HG02798 (cell line): ENCODE results near the gene MT4.

ENCODE experiments used
- ATAC-seq: cut with Tn5 transposase; IDR thresholded peaks from one replicate; pipeline ENCODE4 v1.9.1; 2021; ENCODE audit warnings: mild to moderate bottlenecking; ENCODE audit not compliant: unreplicated experiment, poor library complexity

Gene MT4

DNA sequence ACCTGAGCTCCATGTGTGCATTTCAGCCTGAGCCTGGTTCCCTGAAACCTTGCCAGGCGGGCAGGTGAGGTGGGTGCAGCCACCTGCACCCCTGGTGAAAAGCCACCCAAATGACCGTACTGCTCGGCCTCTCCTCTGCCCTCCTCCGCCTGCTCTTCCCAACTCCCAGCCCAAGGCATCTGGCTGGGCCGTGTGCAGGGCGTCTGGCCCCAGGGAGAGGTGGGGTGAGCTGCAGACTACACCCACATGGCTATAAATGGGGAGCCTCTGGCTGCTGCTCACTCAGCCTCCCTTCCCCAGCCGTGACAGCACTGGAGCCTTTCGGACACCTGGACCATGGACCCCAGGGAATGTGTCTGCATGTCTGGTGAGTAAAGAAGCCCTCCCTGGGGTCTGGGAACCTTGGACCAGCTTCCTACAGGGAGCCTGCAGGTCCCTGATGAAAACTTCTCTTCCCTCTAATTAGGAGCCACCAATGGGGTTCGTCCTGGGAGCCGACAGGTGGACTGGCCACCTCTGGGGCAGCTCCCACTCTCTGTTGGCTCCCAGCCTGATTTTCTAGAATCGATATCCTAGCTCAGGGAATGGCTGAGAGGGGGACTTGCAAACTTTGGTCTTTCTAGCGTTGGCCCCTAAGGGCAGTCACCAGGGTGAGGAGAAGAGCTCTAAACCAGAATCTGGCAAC lies at the start of gene MT4:
Gene MT4 (plus strand): TSS at position 281 of the 685 bp plus-strand sequence. CDS start 56 bp downstream, at position 337.
- ATAC-seq: no peak

DNA sequence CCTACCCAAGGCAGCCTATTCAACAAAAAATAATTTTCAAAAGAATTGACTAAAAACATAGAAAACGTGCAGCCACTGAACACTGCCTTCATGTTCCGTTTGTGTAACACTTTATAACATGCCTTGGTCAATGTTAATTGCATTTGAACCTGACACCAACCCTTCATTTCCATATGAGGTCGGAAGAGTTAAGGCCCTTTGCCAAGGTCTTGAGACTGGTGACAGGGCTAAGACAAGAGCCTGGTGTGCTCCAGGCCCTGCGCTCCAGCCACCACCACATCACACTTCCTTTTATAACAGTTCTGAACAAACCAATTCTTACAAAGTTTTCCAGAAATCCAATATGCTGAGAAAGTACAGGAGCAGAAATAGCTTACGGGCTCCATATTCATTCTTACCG lies 49.2 kb upstream of the MT4 start:
- no peak for ATAC-seq

DNA sequence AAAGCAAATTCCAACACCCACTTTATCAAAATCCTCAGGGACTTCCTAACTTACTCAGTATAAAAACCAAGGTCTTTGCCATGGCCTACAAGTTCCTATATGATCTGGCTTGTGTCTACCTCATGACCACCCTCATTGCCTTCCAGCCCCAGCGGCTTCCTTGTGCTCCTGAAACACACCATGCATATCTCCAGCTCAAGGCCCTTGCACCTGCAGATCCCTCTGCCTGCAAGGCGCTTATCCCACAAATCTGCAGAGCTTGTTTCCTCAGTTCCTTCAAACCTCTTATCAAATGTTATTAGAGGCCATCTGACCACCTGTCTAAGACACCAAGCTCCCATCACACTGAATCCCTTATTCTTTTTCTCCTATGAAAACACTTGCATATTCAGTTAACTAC lies 47.7 kb upstream of the MT4 start:
- no peak for ATAC-seq

DNA sequence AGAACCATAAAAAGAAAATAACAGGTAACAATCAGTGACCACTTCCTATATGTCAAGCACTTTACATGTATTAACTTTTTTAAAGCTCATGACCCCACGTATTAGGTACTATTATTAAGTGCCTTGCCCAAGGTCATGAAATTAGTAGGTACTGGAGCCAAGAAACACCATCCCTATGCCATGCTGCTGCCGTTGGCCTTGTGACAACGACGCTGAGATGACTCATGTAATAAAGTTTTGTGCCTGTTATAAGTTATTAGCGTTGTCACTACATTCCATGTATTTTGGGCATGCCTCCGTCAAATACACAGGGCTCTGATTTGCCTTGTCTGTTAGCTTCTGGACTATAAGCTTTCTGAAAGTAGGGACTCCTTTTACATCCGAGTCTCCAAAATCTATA lies 46.4 kb upstream of the MT4 start:
- no peak for ATAC-seq

DNA sequence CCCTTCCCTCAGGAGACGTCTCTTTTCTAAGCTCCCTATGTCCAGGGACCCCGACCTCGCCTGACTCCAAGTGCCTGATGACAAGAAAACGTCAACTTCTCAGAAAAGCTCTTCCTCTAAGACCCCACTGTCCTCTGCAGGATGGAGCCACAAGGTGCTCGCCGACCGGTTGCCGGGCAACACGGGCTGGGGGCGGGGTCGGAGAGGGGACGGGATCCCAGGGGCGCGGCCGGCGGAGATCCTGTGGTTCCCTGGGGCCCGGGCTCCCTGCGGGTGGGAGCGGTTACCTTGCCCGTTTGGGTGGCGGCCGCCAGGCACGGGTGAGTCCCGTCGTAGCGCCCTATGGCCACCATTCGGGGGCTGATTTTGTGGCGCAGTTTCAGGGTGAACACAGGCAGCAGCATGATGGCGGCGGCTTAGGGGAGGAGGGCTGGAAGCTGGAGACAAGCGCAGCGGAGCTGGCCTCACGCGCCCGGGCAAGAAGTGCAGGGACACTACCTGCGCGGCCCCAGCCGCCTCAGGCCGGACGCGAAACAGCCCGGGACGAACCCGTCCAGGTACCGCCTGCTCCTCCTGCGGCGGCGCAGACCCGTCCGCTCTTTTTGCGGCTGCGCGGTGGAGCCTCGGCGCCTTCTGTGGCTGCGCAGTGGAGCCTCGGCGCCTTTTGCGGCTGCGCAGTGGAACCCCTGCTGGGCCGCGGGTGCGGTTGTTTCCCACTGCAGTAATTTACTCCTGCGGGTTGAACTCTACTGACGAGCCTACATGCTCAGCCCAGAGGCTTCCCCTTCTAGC lies 45.2 kb upstream of the MT4 start, which contains the start of gene BBS2:
Gene BBS2 (minus strand): TSS at position 566 of the 792 bp plus-strand sequence. CDS start 162 bp downstream, at position 404.
- ATAC-seq: peak; percentile 92

DNA sequence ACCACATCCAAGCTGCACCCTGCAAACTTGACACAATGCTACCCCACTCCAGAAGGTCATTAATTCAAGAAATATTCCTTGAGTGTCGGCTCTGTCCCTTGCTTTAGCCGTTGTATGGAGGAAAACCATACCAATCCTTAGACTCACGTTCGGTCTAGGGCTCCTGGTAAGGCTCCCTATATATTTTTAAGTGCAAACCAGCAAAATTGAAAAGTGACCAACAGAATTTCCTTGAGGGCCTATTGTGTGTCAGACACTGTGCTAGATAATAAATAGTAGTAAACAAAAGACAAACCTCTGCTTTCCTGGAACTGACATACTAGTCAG lies 44.7 kb upstream of the MT4 start:
- no peak for ATAC-seq

DNA sequence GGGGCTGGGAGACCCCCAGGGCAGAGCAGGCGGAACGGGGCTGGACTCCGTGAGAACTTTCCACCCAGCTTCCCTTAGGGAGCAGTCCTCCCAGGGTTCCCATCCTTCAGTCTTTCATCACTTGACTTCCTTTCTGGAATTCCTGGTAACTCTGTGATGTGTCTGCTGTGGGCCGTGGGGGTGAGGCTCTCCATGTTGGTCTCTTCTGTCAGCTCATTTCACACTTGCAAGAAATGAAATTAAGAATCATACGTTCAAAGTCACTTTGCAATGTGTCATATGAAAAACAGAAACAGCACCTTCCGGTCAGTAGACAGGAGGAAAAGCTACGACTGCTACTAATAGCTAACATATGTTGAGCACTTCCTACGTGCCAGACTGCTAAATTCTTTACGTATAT lies 39.6 kb upstream of the MT4 start:
- ATAC-seq: no peak

DNA sequence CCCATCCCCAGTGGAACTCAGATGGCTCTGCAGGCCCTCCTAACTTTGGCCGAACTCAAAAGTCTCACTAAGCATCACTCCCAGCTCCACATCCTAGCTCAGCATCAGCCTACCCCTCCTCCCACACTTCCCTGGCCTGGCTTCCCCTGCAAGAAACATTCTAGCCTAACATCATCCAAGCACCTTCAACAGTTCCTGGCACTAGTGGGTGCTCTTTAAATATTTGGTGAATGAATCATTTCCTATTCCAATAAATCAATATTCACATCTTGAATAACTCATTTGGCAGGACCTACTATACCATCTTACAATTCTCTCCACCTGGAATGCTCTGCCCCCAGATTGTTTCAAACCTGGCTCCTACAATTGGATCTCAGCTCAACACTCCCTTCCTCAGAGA lies 34.0 kb upstream of the MT4 start:
- no peak for ATAC-seq

DNA sequence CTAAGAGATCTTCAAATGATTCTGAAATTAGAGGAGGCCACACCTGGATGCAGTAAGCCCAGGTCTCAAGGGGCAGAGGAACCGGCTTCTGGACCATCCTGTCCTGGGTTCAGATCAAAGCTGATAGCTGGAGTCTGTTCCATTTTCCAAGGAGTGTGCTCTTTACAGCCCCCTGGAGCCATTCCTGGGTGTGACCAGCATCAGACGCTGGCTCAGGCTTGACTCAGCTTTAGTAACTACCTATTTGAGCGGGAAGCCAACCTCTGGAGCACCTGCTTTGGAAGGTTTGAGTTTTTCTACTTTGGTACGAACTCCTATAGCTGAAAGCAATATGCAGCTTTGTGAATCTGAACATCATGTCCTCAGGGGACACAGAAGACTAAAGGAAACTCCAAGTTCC lies 32.2 kb upstream of the MT4 start:
- ATAC-seq: no peak

DNA sequence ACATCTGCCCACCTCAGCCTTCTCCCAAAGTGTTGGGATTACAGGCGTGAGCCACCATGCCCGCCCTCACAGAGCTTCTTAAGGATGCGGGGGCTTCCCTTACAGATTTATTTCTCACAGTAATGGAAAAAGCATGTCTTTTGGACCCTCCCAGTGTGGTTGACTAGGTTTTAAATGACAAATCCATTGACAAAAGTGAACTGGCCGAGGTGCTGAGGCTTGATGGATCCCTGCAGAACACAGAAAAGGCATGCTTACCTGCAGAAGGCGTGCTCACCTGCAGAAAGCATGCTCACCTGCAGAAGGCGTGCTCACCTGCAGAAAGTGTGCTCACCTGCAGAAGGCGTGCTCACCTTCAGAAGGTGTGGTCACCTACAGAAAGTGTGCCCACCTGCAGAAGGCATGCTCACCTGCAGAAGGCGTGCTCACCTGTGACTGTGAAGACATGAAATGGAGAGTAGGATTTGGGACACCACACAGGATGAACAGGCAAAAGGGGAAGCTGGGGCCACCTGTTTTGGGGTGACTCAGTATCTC lies 30.0 kb upstream of the MT4 start:
- no peak for ATAC-seq

DNA sequence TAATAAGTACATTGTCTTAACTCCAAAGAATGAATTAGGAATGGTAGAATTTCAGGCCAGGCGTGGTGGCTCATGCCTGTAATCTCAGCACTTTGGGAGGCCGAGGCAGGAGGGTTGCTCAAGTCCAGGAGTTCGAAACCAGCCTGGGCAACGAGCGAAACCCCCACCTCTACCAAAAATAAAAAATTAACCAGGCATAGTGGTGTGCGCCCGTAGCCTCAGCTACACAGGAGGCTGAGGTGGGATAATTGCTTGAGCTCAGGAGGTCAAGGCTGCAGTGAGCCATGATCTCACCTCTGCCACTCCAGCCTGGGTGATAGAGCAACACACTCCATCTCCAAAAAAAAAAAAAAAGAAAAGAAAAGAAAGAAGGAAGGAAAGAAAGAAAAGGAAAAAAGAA lies 26.5 kb upstream of the MT4 start:
- ATAC-seq: no peak

DNA sequence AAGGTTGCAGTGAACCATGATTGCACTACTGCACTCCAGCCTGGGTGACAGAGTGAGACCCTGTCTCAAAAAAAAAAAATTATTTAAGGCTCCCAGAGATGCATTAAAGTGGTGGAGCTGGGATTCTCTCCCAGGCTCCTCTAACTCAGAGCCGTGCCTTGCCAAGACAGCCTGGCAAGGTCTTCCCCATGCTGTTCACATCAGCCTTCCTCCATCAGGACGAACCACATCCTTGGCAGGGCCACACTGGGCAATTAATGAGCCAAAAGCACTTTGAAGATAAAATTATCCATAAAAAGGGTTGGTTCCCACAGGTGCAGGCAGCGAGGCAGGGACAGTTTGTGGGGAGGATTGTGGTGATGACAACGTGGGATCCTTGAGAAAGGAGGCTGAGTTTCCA lies 25.2 kb upstream of the MT4 start:
- ATAC-seq: no peak

DNA sequence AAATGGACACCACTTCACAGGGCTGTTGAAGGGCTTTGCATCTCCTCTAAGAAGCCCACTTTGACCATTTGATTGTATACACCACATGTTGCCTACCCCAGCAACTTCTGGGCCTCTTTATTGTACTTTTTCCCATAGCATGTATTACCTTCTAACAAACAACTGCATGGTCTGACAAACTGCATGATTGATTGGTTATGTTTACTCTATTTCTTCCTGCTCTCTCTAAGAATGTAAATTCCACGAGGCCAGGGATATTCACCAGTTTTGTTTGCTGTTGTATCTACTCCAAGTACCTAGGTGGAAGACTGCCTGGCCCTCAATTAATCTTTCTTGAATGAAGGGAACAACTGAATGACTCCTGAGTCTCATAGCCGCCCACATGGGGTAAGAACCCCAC lies 22.8 kb upstream of the MT4 start:
- ATAC-seq: no peak

DNA sequence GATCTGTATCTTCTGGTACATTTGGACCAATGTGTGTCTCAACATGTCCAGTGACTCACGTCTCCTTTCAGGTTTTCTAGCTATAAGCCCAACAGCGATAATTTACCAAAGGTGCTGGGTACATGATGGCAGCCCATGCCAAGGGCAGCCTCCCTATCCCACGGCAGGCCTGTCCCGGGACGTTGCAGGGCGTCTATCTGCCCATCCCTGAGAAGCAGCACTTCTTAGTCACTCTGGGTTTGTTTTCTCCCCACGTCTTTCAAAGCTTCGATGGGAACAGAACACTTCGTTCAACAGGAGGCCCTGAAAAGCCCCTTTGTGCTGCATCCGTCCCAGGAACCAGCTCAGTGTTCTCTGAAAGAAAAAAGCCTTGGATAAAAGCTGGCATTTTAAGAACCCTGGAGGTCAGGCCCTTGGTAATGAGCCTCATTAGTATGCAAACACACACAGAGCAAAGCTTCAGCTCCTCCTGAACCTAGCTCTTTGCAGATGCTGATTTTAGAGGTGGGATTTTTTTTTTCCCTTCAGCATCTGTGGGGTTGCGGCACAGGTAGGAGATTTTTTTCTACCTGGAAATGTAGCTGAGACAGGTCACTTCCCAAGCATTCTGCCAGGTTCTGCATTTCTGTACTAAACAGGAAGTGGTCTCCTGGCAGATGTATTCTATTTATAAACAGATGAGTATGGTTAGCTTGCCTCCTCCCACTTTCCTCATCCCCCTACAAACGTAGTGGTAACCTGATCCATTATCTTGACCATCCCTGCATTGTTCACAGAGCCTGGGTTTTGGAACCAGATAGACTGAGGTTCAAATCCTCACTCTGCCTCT lies 17.5 kb upstream of the MT4 start:
- ATAC-seq: no peak

DNA sequence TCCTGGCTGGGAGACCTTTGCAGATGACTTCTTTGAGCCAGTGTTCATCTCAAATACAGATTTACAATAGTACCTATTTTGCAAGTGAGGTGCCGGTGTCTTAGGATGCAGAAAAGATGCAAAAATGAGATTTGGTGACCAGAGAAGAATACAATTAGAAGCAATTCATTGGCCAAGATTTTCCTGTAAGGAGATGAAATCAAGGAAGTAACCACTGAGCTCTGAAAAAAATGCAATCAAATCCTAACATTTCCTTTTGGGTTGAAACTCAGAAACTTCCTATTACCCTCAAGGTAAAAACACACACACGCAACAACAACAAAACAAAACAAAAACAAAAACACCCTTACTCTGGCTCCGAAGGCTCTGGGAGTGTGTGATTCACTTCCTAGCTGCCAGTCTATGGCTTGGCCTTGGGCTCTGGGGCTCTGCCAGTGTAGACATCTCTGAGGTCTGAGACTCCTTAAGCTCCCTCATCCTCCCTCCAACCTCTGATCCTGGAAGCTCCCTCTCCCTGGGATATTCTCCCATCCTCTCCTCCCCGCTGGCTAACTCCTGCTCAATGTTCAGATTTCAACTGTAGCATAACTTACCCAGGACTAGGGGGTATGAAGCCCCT lies 16.8 kb upstream of the MT4 start:
- no peak for ATAC-seq

DNA sequence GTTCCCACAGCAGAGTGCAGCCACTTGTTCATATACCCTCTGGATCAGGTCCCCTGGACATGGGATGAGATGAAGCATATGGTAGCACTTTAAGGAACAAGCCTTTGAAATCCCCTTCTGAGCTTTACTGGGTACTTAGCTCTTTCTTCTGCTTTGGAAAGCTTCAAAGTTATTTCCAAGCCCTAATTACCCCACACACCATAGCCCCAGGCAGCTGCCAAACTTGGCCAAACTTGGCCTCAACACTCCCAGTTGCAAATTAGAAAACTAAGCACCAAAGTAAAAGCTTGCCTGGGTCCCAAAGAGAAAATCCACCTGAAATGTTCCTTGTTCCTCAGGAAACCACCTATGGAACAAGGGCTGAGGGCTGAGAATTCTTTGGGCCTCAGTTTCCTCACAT lies 15.7 kb upstream of the MT4 start:
- ATAC-seq: no peak

DNA sequence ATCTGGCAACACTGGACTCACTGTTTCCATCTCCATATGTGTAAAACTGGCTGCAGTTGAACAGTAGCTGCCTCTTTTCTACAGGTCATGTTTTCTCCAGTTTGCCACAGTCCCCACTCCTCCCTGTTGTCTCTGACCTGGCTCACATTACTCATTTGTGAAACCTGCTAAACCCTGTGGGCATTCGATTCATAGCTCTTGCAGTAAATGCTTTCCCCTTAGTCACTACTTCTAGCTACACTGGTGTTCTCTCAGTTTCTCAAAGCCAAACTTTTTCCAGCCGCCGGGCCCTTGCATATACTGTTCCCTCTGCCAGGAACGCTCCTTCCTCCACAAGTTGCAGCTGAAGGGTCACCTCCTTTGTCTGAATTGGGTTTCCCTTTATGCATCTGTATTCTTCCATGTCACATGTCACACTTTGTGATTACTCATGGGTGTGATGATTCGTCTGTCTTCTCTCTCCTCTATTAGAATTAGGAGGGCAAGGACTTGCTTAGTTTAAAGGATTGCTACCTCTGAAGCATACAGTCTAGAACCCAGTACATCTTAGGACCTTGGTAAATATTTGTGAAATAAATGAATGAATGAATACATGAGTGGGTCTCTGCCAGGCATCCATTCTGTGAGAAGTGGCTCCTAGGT lies 15.0 kb upstream of the MT4 start:
- ATAC-seq: no peak

DNA sequence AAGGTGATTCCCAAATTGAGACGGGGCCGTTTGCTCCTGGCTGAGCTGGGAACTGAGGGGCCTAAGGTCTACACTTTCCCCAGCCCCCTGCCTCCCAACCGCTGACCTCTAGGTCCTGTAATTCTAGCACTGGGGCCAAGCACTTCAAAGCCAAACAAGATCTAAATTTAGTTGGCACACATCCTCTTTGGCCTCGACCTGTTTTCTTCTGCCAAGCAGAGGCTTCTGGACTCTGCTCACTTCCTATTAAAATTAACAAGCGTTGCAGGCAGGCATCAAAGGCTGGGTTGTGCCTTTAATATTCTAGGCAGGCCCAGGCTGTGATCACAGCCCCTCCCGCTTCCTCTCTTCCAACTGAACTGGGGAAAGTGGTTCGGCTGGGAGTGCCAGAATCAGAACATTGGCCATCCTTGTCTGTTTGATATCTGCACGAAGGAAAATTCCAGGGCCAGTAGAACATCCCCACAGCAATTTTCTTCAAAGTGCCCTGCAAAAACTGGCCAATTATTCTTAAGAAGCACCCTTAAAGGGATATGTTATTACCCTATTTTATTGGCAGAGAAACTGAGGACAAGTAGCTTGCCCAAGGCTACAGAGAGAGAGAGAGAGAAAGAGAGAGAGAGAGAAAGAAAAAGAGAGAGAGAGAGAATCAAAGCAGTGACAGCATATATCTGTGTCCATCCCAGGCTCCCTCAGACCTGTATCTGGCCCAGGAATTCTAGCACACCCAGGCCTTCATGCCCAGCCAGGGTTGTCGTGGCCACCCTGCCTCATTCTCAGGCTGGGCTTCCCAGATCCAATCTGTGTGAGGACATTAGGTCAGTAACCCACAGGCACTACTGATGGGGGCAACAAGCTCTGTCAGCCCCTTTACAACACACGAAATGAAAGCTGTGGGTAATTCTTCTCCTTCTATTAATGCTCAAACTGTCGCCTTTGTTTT lies 12.8 kb upstream of the MT4 start:
- no peak for ATAC-seq

DNA sequence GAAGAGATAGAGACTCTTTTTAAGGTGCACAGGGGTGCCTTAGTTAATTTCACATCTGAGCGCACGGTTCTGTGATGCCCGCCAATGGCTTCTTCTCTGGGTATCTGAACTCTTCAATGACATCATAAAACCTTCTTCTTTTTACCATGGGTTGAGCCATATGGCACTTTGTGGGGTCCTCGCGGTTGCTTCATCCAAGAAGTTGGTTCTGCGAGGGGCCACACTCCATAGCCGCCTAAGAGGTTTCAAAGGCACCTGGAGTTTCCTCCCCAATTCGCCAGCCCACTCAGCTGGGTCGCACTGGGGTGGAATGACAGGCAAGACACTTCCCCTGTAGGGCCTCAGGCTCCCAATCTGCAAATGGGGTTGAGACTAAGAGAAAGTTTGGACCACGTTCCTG lies 10.4 kb upstream of the MT4 start:
- no peak for ATAC-seq
